ENCODE measurements around the gene COPA. TPM values are rescaled to one million over a fixed set of nuclear protein-coding genes. Genes with fewer than 3 reads are reported as not detected.

Gene COPA
- polyA plus RNA-seq, 1 of the 3 experiments (the other 2 are of a cell fraction): 91.4 TPM

- Histone ChIP-seq H3K4me1 (ENCODE audit: control insufficient read depth in 1 of 2, insufficient read depth in 2 of 2, low read depth in 1 of 2, low read length in 1 of 2) (no peaks in the 10 kb centered on the region), H3K36me3 (replicated peaks in 1 of 2; ENCODE audit: control insufficient read depth in 1 of 2, insufficient read depth in 2 of 2, low read length in 1 of 2) (peaks cover 4 to 22% of the 10 kb centered on the region in 2 experiments), H3K4me2 (no peak overlapping the region), H3K27ac (ENCODE audit: low read depth in 2 of 2, low read length in 1 of 2) (no peak overlapping the region), H3K9me2 (no peaks in the 10 kb centered on the region), H3K4me3 (ENCODE audit: low read depth in 2 of 2, low read length in 1 of 2) (no peak overlapping the region), H3K9me3 (no peaks in the 10 kb centered on the region), H3K79me2 (ENCODE audit: insufficient read depth) (no peaks in the 10 kb centered on the region), H2AFZ (ENCODE audit: low read depth) (no peak overlapping the region), H3K27me3 (ENCODE audit: insufficient read depth) (no peaks in the 10 kb centered on the region), H3F3A (replicated peaks; ENCODE audit: insufficient read depth) (peaks cover 5% of the 10 kb centered on the region), H3K9ac (no peak overlapping the region), H4K20me1 (ENCODE audit: insufficient read depth) (no peaks in the 10 kb centered on the region)
- WGBS (ENCODE audit: low lambda C conversion rate): 71% methylated on average over 4 of the region's 5 CpGs
- TF ChIP-seq USF2 (IDR thresholded peaks at IDR 0.05; ENCODE audit: borderline replicate concordance, low read depth, low read length) (no peak), JUND (IDR thresholded peaks at IDR 0.05) (no peak), FOSL2 (IDR thresholded peaks at IDR 0.05; ENCODE audit: borderline replicate concordance, low read depth) (no peak), RFX5 (IDR thresholded peaks at IDR 0.05; ENCODE audit: low read length) (no peak), RAD21 (IDR thresholded peaks at IDR 0.05; ENCODE audit: low read length) (no peak), CHD2 (IDR thresholded peaks at IDR 0.05; ENCODE audit: low read length, partially characterized antibody) (no peak), ELF1 (IDR thresholded peaks at IDR 0.05) (no peak)
- CTCF ChIA-PET: interaction anchor here (0.6 to 9.0 kb wide), 7 partner anchors 8 to 278 kb away, joined by 3 to 85 read pairs (median 5); no protein-coding TSS in a partner anchor
- DNase-seq: no peak
- POLR2A ChIA-PET: no interaction called here
Observed at GRCh38 chr1:160363010-160363409, 20.0 kb upstream of the COPA start.

GRCh38 chr1:160362168-160362957 is 19.3 kb upstream of the COPA start:
- Histone ChIP-seq H3K9me2 (no peaks in the 10 kb centered on the region), H2AFZ (ENCODE audit: low read depth) (no peak overlapping the region; the same call in 1 of the 2 replicates), H3K27ac (ENCODE audit: low read depth in 2 of 2, low read length in 1 of 2) (no peak overlapping the region), H3K4me1 (ENCODE audit: control insufficient read depth in 1 of 2, insufficient read depth in 2 of 2, low read depth in 1 of 2, low read length in 1 of 2) (no peaks in the 10 kb centered on the region), H4K20me1 (ENCODE audit: insufficient read depth) (no peaks in the 10 kb centered on the region), H3K9me3 (no peaks in the 10 kb centered on the region), H3K9ac (no peak overlapping the region), H3K4me2 (no peak overlapping the region), H3K27me3 (ENCODE audit: insufficient read depth) (no peaks in the 10 kb centered on the region), H3K4me3 (ENCODE audit: low read depth in 2 of 2, low read length in 1 of 2) (no peak overlapping the region), H3F3A (replicated peaks; ENCODE audit: insufficient read depth) (peaks cover 5% of the 10 kb centered on the region), H3K79me2 (ENCODE audit: insufficient read depth) (no peaks in the 10 kb centered on the region), H3K36me3 (replicated peaks in 1 of 2; ENCODE audit: control insufficient read depth in 1 of 2, insufficient read depth in 2 of 2, low read length in 1 of 2) (peaks cover 4 to 26% of the 10 kb centered on the region in 2 experiments)
- WGBS (ENCODE audit: low lambda C conversion rate): 92% methylated on average over 9 of the region's 9 CpGs
- TF ChIP-seq REST (IDR thresholded peaks at IDR 0.05; ENCODE audit: low read depth, low read length) (no peak), SMC3 (IDR thresholded peaks at IDR 0.05; ENCODE audit: low read depth, low read length) (no peak), TAF1 (IDR thresholded peaks at IDR 0.05; ENCODE audit: borderline replicate concordance, low read depth, low read length) (no peak), YY1 (IDR thresholded peaks at IDR 0.05; ENCODE audit: low read depth) (no peak), JUND (IDR thresholded peaks at IDR 0.05) (no peak), CHD2 (IDR thresholded peaks at IDR 0.05; ENCODE audit: low read length, partially characterized antibody) (no peak), USF2 (IDR thresholded peaks at IDR 0.05; ENCODE audit: borderline replicate concordance, low read depth, low read length) (no peak), RFX5 (IDR thresholded peaks at IDR 0.05; ENCODE audit: low read length) (no peak), ELF1 (IDR thresholded peaks at IDR 0.05) (no peak), EP300 (IDR thresholded peaks at IDR 0.05; ENCODE audit: borderline replicate concordance in 1 of 2, low read depth in 1 of 2, low read length in 1 of 2) (no peak), MAX (IDR thresholded peaks at IDR 0.05; ENCODE audit: low read depth) (no peak), SIN3A (IDR thresholded peaks at IDR 0.05; ENCODE audit: borderline replicate concordance, low read depth, low read length) (no peak), FOXM1 (IDR thresholded peaks at IDR 0.05; ENCODE audit: low read depth) (no peak), RCOR1 (IDR thresholded peaks at IDR 0.05; ENCODE audit: low read length) (no peak), EZH2phosphoT487 (IDR thresholded peaks at IDR 0.05; ENCODE audit: borderline replicate concordance, low read depth) (no peak)
- ChIA-PET CTCF (interaction anchor here (0.6 to 9.0 kb wide), 8 partner anchors 8 to 277 kb away, joined by 3 to 85 read pairs (median 6); no protein-coding TSS in a partner anchor), POLR2A (no interaction called here)
- no peak for DNase-seq
